ENCODE data around the gene IDH3G.

DNA sequence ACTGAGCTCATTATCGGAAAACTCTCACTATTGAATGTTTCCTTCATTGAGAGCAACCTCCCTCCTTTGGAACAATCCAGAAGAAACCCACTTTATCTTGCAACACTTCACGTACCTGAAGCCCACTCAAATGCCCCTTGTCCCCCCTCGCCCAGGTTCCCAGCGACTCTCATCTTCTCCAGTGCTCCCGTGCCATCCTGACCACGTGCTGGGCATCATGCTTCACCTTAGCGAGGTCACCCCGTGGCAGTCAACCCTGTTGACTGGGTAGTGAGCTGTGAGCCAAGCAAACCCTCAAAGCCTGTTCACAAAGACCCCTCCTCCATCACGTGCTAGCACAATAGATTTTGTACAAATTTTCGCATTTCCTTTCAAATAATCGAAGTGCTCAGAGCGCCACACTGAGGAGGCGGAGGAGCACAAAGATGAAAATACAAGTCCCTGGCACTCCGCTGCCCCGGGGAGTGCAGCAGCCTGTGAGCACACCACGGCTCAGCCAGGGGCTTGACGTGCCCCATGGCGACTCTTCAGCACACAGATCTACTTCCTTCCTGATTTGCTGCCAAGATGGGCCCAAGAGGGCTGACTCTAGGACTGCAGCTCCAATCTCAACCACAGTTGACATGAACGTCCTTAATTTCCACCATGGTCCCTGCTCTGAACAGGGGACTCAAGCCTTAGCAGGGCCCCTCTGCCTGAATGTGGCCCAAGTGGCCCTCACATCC, 20.6 kb upstream of the IDH3G start:
- TF ChIP-seq, protein P1, sequence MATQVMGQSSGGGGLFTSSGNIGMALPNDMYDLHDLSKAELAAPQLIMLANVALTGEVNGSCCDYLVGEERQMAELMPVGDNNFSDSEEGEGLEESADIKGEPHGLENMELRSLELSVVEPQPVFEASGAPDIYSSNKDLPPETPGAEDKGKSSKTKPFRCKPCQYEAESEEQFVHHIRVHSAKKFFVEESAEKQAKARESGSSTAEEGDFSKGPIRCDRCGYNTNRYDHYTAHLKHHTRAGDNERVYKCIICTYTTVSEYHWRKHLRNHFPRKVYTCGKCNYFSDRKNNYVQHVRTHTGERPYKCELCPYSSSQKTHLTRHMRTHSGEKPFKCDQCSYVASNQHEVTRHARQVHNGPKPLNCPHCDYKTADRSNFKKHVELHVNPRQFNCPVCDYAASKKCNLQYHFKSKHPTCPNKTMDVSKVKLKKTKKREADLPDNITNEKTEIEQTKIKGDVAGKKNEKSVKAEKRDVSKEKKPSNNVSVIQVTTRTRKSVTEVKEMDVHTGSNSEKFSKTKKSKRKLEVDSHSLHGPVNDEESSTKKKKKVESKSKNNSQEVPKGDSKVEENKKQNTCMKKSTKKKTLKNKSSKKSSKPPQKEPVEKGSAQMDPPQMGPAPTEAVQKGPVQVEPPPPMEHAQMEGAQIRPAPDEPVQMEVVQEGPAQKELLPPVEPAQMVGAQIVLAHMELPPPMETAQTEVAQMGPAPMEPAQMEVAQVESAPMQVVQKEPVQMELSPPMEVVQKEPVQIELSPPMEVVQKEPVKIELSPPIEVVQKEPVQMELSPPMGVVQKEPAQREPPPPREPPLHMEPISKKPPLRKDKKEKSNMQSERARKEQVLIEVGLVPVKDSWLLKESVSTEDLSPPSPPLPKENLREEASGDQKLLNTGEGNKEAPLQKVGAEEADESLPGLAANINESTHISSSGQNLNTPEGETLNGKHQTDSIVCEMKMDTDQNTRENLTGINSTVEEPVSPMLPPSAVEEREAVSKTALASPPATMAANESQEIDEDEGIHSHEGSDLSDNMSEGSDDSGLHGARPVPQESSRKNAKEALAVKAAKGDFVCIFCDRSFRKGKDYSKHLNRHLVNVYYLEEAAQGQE (IDR thresholded peaks at IDR 0.05; ENCODE audit: insufficient read depth in 1 of 2, low read depth in 2 of 2, low read length in 1 of 2), result no peak
- TF ChIP-seq, protein P2, sequence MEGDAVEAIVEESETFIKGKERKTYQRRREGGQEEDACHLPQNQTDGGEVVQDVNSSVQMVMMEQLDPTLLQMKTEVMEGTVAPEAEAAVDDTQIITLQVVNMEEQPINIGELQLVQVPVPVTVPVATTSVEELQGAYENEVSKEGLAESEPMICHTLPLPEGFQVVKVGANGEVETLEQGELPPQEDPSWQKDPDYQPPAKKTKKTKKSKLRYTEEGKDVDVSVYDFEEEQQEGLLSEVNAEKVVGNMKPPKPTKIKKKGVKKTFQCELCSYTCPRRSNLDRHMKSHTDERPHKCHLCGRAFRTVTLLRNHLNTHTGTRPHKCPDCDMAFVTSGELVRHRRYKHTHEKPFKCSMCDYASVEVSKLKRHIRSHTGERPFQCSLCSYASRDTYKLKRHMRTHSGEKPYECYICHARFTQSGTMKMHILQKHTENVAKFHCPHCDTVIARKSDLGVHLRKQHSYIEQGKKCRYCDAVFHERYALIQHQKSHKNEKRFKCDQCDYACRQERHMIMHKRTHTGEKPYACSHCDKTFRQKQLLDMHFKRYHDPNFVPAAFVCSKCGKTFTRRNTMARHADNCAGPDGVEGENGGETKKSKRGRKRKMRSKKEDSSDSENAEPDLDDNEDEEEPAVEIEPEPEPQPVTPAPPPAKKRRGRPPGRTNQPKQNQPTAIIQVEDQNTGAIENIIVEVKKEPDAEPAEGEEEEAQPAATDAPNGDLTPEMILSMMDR (IDR thresholded peaks at IDR 0.05), result no peak
- no peak for TF ChIP-seq POLR2AphosphoS5 (IDR thresholded peaks at IDR 0.05; ENCODE audit: low read depth, low read length)
- TF ChIP-seq TCF7L2 (IDR thresholded peaks at IDR 0.05; ENCODE audit: low read depth, low read length), result no peak
